DMS 273 (cell line): ENCODE results near the gene CDK11A.
A peak's percentile ranks its signal among the peaks of the same experiment; 100 is the strongest.
"Not testable (repeated sequence)": the region's sequence is repeated elsewhere in the genome, so short reads cannot be mapped to it uniquely, and the experiment has no call there.

ENCODE experiments used
- DNase-seq: peaks from one replicate; lab custom pipeline; 2025; ENCODE audit not compliant: unreplicated experiment; lab: John Stamatoyannopoulos, UW

CDK11A gene

DNA sequence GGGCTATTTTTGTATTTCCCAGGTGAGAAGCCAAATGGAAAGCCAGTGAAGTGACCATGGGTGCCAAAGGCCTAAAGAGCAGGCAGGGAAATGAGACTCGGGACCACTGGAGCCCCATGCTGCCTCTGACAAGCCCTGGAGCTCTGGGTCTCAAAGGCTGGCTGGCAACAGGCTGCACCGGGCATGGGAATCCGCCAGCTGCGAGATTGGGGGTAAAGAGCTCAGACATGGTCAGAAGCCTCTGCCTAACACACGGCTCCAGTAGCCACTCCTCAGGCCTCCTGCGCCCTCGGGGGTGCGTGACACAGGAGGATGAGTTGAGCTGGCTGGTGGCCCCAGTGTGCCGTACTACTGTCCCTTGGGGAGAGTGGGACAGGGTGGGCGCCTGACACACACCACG lies 59.8 kb downstream of the CDK11A start:
- not testable (repeated sequence) for DNase-seq

DNA sequence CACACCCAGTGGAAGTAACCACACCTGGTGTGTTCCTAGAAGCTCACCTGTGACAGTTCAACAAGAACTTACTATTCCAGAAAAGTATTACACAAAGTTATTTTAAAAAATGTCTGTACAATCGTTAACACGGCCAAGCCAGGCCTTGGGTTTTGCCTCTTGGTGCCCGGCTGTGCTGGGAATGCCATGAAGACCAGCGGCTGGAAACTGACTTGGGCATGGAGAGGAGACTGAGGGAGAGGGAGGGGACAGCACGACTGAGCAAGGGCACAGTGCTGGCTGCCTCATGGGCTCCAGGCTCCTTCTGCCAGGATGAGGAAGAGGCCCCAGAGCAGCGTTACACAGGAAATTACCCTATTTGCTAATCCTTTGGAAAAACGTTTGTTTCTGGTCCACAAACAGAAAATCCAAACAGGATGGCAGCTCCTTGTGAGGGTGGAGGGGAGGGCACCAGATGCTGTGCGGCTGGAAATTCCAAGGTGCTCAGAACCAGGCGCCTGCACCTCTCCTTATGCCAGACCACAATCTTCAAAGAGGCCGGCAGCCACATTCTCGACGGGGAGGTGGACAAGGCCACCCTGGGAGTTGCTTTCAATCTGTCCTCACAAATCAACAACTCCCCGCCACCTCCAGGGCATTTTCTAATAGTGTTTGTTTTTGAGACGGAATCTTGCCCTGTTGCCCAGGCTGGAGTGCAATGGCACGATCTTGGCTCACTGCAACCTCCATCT lies 61.2 kb downstream of the CDK11A start:
- not testable (repeated sequence) for DNase-seq

DNA sequence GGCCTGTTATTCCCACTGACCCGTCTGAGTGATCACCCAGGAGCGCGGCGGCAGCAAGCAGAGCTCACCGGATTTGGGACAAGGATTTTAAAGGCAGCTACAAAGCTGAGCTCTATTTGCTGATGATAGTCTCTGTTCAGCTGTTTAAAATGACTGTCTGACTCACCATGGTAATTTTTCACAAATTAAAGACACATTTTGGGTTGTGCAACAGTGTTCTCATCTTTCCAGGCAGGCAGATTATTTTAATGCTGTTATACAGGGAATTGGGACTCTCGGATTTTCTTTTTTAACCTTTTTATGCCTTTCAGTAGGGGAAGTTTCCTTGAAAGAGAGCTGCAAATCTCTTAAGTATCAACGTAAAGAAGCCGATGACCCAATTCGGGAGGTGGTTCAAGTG lies 61.8 kb downstream of the CDK11A start:
- DNase-seq: not testable (repeated sequence)

DNA sequence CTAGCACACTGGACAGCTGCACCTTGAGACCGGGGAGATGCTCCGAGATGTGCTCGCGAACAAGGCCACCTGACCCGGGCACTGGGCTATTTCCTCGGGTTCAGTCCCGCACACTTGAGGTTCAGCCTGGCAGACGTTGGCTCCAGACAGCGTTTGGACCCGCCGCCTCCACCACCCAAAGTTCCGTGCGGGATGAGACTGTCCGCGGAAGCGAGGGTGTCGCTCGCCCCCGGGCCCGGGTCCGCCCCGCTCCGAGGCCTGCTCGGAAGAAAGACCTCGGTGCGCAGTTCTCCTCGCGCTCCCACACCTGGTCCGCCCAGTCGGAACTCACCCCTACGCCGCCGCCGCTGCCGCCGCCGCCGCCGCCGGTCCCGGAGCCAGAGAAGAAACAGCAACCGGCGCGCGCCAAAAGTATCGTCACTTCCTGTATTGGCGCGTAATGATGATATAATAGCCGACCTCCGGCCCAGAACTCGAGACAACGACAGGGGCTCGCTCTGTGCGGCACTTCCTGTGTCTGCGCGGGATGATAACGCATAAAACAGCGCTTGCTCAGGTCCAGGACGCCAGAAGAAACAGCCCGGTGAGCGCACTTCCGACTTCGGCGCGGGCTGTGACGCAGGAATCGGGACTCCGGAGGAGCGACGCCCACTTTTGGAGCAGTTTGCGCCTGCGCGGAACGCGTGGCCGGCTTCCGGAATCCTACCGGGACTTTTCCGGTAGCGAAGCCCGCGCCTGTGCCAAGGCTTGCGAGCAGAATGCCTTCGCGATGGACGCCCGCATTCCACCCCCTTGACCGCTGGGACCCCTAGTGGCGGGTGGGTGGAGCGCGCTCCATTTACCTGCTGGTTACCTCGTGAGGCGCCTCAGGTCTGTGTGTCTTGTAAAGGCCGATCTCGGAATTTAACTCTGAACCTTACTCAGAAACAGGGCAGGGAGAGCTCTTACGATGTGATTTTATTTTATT lies 65.3 kb downstream of the CDK11A start, which contains the start of gene CDK11B:
Gene CDK11B (minus strand): TSS at position 422 of the 967 bp plus-strand sequence. CDS start 1,519 bp downstream, outside the sequence.
- DNase-seq: peak; percentile 99
